ENCODE results near the gene TMEM52. TPM values are rescaled to one million over a fixed set of nuclear protein-coding genes. Genes with fewer than 3 reads are reported as not detected.

The TMEM52 gene
- polyA plus RNA-seq, 3 donors = 2.3 TPM; not detected in 2

GRCh38 chr1:1956101-1956500, 37.0 kb upstream of the TMEM52 start:
- Histone ChIP-seq H3K4me2 (replicated peaks; ENCODE audit: extremely low read depth, low read length, poor library complexity, severe bottlenecking) (no peak overlapping the region), H3K79me2 (ENCODE audit: insufficient read depth, low read length) (no peaks in the 10 kb centered on the region), H3K36me3 (replicated peaks in 1 of 2; ENCODE audit: control insufficient read depth in 1 of 2, insufficient read depth in 2 of 2, low read length in 2 of 2) (no peaks in the 10 kb centered on the region), H2AFZ (ENCODE audit: insufficient read depth, low read depth, low read length, poor library complexity, severe bottlenecking) (no peak overlapping the region), H3K4me3 (replicated peaks in 1 of 3; ENCODE audit: low read depth in 2 of 3, low read length in 3 of 3) (no peak overlapping the region), H4K20me1 (ENCODE audit: insufficient read depth, low read length) (no peaks in the 10 kb centered on the region), H3K27me3 (ENCODE audit: control insufficient read depth in 2 of 2, insufficient read depth in 2 of 2, low read length in 2 of 2) (peaks cover 0 to 6% of the 10 kb centered on the region in 2 donors), H3K27ac (ENCODE audit: low read depth in 1 of 2, low read length in 2 of 2) (no peak overlapping the region), H3K4me1 (ENCODE audit: control insufficient read depth in 1 of 2, insufficient read depth in 2 of 2, low read length in 2 of 2) (peaks cover 6 to 8% of the 10 kb centered on the region in 2 donors), H3K9me3 (replicated peaks in 1 of 2; ENCODE audit: control insufficient read depth in 1 of 2, insufficient read depth in 1 of 2, low read length in 2 of 2) (peaks cover 0 to 10% of the 10 kb centered on the region in 2 donors), H3K9ac (ENCODE audit: insufficient read depth, low read length, poor library complexity, severe bottlenecking) (no peak overlapping the region)
- Mint-ChIP-seq H3K9me3 (peaks cover 2 to 12% (median 8%) of the 10 kb centered on the region in 7 donors), H3K4me3 (no peak overlapping the region), H3K27me3 (ENCODE audit: low read depth in 3 of 3) (peaks cover 10 to 21% (median 14%) of the 10 kb centered on the region in 3 donors), H3K4me1 (peaks cover 3% of the 10 kb centered on the region), H3K27ac (no peak overlapping the region), H3K36me3 (no peaks in the 10 kb centered on the region)
- DNase-seq = no peak
- no peak for TF ChIP-seq CTCF (IDR thresholded peaks at IDR 0.05)
- 98% methylated on average over 7 of the region's 7 CpGs for WGBS (ENCODE audit: insufficient coverage)
- intact Hi-C loops (cut with micrococcal nuclease) = no loop called here

- H3K27me3 Mint-ChIP-seq (ENCODE audit: low read depth in 3 of 3) = peaks cover 9 to 19% (median 14%) of the 10 kb centered on the region in 3 donors
- H3K4me3 Mint-ChIP-seq = no peak overlapping the region
- H3K27ac Mint-ChIP-seq = no peak overlapping the region
- no peaks in the 10 kb centered on the region for H3K79me2 ChIP-seq (ENCODE audit: insufficient read depth, low read length)
- H3K4me3 ChIP-seq (replicated peaks in 1 of 3; ENCODE audit: low read depth in 2 of 3, low read length in 3 of 3) = no peak overlapping the region
- H3K4me2 ChIP-seq (replicated peaks; ENCODE audit: extremely low read depth, low read length, poor library complexity, severe bottlenecking) = no peak overlapping the region
- H3K4me1 ChIP-seq (ENCODE audit: control insufficient read depth in 1 of 2, insufficient read depth in 2 of 2, low read length in 2 of 2) = peaks cover 6 to 8% of the 10 kb centered on the region in 2 donors
- TF ChIP-seq CTCF (IDR thresholded peaks at IDR 0.05) = no peak
- H3K9me3 Mint-ChIP-seq = peaks cover 6 to 16% (median 13%) of the 10 kb centered on the region in 7 donors
- peaks cover 0 to 6% of the 10 kb centered on the region in 2 donors for H3K27me3 ChIP-seq (ENCODE audit: control insufficient read depth in 2 of 2, insufficient read depth in 2 of 2, low read length in 2 of 2)
- intact Hi-C loops (cut with micrococcal nuclease) = no loop called here
- H3K4me1 Mint-ChIP-seq = peaks cover 3% of the 10 kb centered on the region
- WGBS (ENCODE audit: insufficient coverage) = 88% methylated on average over 14 of the region's 14 CpGs
- H4K20me1 ChIP-seq (ENCODE audit: insufficient read depth, low read length) = no peaks in the 10 kb centered on the region
- H3K36me3 Mint-ChIP-seq = no peaks in the 10 kb centered on the region
- H3K36me3 ChIP-seq (replicated peaks in 1 of 2; ENCODE audit: control insufficient read depth in 1 of 2, insufficient read depth in 2 of 2, low read length in 2 of 2) = no peaks in the 10 kb centered on the region
- DNase-seq = no peak
- peaks cover 3 to 15% of the 10 kb centered on the region in 2 donors for H3K9me3 ChIP-seq (replicated peaks in 1 of 2; ENCODE audit: control insufficient read depth in 1 of 2, insufficient read depth in 1 of 2, low read length in 2 of 2)
- no peak overlapping the region for H2AFZ ChIP-seq (ENCODE audit: insufficient read depth, low read depth, low read length, poor library complexity, severe bottlenecking)
- no peak overlapping the region for H3K9ac ChIP-seq (ENCODE audit: insufficient read depth, low read length, poor library complexity, severe bottlenecking)
- no peak overlapping the region for H3K27ac ChIP-seq (ENCODE audit: low read depth in 1 of 2, low read length in 2 of 2)
Measured at GRCh38 chr1:1955621-1956094, 36.6 kb upstream of the TMEM52 start.
